Panc1 (cell line): ENCODE data around the gene YTHDF1. TPM values are rescaled to one million over a fixed set of nuclear protein-coding genes. Genes with fewer than 3 reads are reported as not detected.
A peak's percentile ranks its signal among the peaks of the same experiment; 100 is the strongest.

Source experiments
- ATAC-seq: fragments of 200-7000 bp; cut with Tn5 transposase; 2 replicates; pipeline ENCODE4 v1.9.1; 2020; ENCODE audit warnings: mild to moderate bottlenecking, moderate library complexity
- BruUV-seq: library from RNA; stranded (reverse); fragments of 400-500 nt; replicated peaks from 2 replicates; lab custom pipeline; 2021; lab: Mats Ljungman, UMichigan
- CTCF ChIA-PET: fragments of 300-600 bp; sonication (Branson Sonifier 250); formaldehyde crosslinking; loops from one replicate; lab custom pipeline; 2022; ENCODE audit warnings: antibody characterized with exemption; lab: Charles Lee
- POLR2A ChIA-PET: fragments of 300-600 bp; sonication (Branson Sonifier 250); formaldehyde crosslinking; loops from one replicate; lab custom pipeline; 2022; ENCODE audit warnings: antibody characterized with exemption; lab: Charles Lee
- DNase-seq: peaks from one replicate; pipeline ENCODE4 v3.0.0-alpha.2; 2010; ENCODE audit warnings: low read depth, low spot score
- H3K27ac ChIP-seq: 2 replicates; pipeline ENCODE4 v1.5.1; 2011; ENCODE audit warnings: mild to moderate bottlenecking, low read length, inconsistent platforms
- H3K27me3 ChIP-seq: fragments of 200-500 bp; sonication (Bioruptor generic); 2 replicates; pipeline ENCODE4 v1.6.0; 2014; ENCODE audit warnings: low read length, inconsistent platforms; ENCODE audit not compliant: control insufficient read depth, insufficient read depth
- H3K36me3 ChIP-seq: fragments of 200-500 bp; sonication (Bioruptor generic); 2 replicates; pipeline ENCODE4 v1.5.1; 2014; ENCODE audit warnings: inconsistent platforms, mild to moderate bottlenecking, low read length, moderate library complexity; ENCODE audit not compliant: control insufficient read depth, insufficient read depth
- H3K4me1 ChIP-seq: 2 replicates; pipeline ENCODE4 v1.5.1; 2011; ENCODE audit warnings: inconsistent platforms, mild to moderate bottlenecking, low read length, moderate library complexity; ENCODE audit not compliant: control insufficient read depth, insufficient read depth
- H3K4me3 ChIP-seq, 2 experiments: 2 replicates each; pipeline ENCODE4 v1.5.1; 2011 to 2012; ENCODE audit warnings: low read depth in 2 of 2, low read length in 2 of 2, mild to moderate bottlenecking in 2 of 2, inconsistent platforms in 1 of 2, moderate library complexity in 1 of 2
- H3K9me3 ChIP-seq: fragments of 200-500 bp; sonication (Bioruptor generic); 2 replicates; pipeline ENCODE4 v1.5.1; 2014; ENCODE audit warnings: low read depth, mild to moderate bottlenecking, inconsistent platforms, low read length, moderate library complexity; ENCODE audit not compliant: control insufficient read depth, insufficient read depth
- CTCF ChIP-seq: fragments of 450-650 bp; IDR thresholded peaks from 2 replicates; pipeline ENCODE4 v1.5.1; 2017; ENCODE audit warnings: mild to moderate bottlenecking
- POLR2AphosphoS5 ChIP-seq: IDR thresholded peaks from 2 replicates; pipeline ENCODE4 v1.6.1; 2012; ENCODE audit warnings: mild to moderate bottlenecking, low read depth, low read length, moderate library complexity
- REST ChIP-seq, 2 experiments: IDR thresholded peaks; 2 replicates each; pipeline ENCODE4 v1.6.1; 2011 to 2012; ENCODE audit warnings: low read depth in 2 of 2, control low read depth in 1 of 2, low read length in 1 of 2, mild to moderate bottlenecking in 1 of 2, moderate library complexity in 1 of 2; ENCODE audit not compliant: insufficient read depth in 1 of 2
- SIN3A ChIP-seq: IDR thresholded peaks from 2 replicates; pipeline ENCODE4 v1.6.1; 2012; ENCODE audit warnings: low read depth, mild to moderate bottlenecking, low read length, moderate library complexity, borderline replicate concordance; ENCODE audit not compliant: insufficient read depth
- TCF7L2 ChIP-seq: IDR thresholded peaks from 2 replicates; pipeline ENCODE4 v1.6.1; 2011; ENCODE audit warnings: mild to moderate bottlenecking, low read depth, low read length, inconsistent platforms
- in situ Hi-C: cut with HindIII; loops from 2 replicates; pipeline ENCODE4 v1.10.0; 2016; ENCODE audit warnings: low sequenced_read_pairs, low pct_unique_long_range_greater_than_20kb
- intact Hi-C: fragments of 100-400 bp; cut with micrococcal nuclease; formaldehyde crosslinking; loops from one replicate; pipeline ENCODE4 v1.10.0; 2022; ENCODE audit not compliant: unreplicated experiment
- total RNA-seq: library from RNA; stranded (reverse); gene quantifications from one replicate; pipeline ENCODE4 v1.2.1, GENCODE V29; 2021; ENCODE audit not compliant: unreplicated experiment

YTHDF1 gene
- total RNA-seq, 1 experiment from 2014 or later = 43.0 TPM

- ATAC-seq = no peak
- CTCF ChIA-PET = no interaction called here
- H3K9me3 ChIP-seq = no peaks in the 10 kb centered on the region
- intact Hi-C loops (no loop called here), in situ Hi-C loops (no loop called here)
- no peak overlapping the region for H3K4me3 ChIP-seq
- peaks cover 2% of the 10 kb centered on the region; the same call in 1 of the 2 replicates for H3K36me3 ChIP-seq
- POLR2A ChIA-PET = no interaction called here
- H3K27ac ChIP-seq = no peak overlapping the region
- no peaks in the 10 kb centered on the region for H3K27me3 ChIP-seq
- TF ChIP-seq CTCF (no peak), POLR2AphosphoS5 (no peak), TCF7L2 (no peak), REST (IDR thresholded peaks at IDR 0.05; ENCODE audit: insufficient read depth in 1 of 2, low read depth in 2 of 2, low read length in 1 of 2) (no peak), SIN3A (no peak)
- H3K4me1 ChIP-seq = 0 out of 2 replicates have a peak, but pooled peaks cover 3% of the 10 kb centered on the region
- no TSS peak for BruUV-seq
- DNase-seq = no peak
Measured at GRCh38 chr20:63192721-63193120, 23.2 kb downstream of the YTHDF1 start.

DNA sequence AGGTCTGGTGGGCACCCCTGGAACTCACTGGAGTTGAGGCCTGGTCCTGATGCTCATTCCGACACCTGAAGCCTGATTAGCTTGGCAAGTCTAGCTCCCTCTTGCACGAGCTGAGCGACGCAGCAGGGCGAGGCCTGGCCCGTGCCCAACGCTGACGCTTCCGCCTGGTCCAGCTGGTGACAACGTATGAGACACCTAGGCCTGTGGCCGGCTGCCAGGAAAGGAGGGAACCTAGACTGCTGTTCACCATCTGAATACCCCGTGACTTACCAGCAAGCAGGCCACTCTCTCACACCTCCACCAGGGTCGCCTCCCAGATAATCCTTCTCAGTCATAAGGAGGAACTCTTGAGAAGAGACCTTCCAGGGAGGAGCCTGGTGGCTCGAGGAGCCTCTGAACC, 24.5 kb downstream of the YTHDF1 start:
- ChIA-PET CTCF (no interaction called here), POLR2A (no interaction called here)
- no TSS peak for BruUV-seq
- ATAC-seq (peak; percentile 78), DNase-seq (peak; percentile 87)
- in situ Hi-C loops (no loop called here), intact Hi-C loops (no loop called here)
- Histone ChIP-seq H3K36me3 (peaks cover 2% of the 10 kb centered on the region; the same call in 1 of the 2 replicates), H3K27me3 (no peaks in the 10 kb centered on the region), H3K4me3 (no peak overlapping the region), H3K4me1 (no peaks in the 10 kb centered on the region), H3K27ac (no peak overlapping the region), H3K9me3 (no peaks in the 10 kb centered on the region)
- TF ChIP-seq REST (IDR thresholded peaks at IDR 0.05; ENCODE audit: insufficient read depth in 1 of 2, low read depth in 2 of 2, low read length in 1 of 2) = no peak
